HG03064 (cell line): Measurements from ENCODE around the gene EVX1.

Source experiments
- ATAC-seq: cut with Tn5 transposase; IDR thresholded peaks from one replicate; pipeline ENCODE4 v1.9.1; 2021; ENCODE audit warnings: low read depth; ENCODE audit not compliant: unreplicated experiment

EVX1 gene

DNA sequence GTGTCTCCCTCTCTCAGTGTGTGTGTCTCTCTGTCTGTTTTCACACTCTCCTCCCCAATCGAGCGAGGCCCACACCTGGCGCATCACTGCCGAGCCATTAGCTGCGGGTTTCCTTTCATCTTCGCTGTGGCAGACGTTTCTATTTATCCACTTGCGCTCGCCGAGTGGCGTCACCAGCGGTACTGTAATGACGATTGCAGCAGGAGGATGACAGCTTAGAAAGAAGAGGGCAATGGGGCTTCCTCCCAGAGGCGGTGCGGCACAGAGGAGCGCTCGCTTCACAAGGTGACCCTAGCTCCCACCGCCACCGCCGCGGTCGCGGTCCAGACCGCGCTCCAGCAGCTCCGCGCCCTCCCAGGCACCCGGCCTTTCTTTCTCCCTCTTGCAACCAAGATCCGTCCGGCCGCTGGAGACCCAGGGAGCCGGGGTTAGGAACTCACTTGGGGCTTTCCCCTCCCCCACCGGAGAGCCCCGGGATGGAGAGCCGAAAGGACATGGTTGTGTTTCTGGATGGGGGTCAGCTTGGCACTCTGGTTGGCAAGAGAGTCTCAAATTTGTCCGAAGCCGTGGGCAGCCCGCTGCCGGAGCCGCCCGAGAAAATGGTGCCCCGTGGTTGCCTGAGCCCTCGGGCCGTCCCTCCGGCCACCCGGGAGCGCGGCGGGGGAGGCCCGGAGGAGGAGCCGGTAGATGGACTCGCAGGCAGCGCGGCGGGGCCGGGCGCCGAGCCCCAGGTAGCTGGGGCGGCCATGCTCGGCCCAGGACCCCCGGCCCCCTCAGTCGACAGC lies at the start of gene EVX1:
TSS of gene EVX1 (plus strand) at position 248 of the 785 bp plus-strand sequence. CDS start at position 477, 229 bp downstream.
- no peak for ATAC-seq

DNA sequence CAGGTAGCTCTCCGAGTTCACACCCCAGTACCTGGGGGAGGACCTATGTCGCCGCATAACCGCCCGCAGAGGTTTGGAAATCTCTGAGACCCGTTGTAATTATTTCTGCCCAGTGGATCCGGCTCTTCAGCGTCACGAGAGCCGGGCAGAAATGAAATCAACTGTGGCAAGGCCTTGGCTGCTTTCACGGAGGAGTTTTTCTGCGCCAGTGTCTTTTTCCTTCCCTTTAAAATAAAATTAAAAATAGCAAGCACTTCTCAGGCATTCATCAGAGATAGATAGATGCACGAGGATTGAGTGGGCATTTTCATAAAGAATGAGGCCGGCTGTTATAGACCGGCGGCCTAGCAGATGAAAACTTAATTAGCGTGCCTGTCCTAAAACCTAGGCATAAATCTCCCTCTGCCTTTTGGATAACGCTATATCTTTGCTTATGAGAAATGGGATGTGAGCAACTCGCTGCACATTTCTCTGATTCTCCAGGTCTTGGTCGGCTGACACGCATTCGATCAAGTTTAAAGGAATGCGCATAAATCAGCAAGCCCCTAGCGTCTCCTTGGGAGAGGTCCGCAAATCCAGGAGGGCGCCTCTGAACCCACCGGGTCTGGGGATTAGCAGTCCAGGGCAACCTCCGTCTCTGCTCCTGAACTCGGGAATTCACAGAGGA lies 49.1 kb upstream of the EVX1 start:
- ATAC-seq, result no peak

DNA sequence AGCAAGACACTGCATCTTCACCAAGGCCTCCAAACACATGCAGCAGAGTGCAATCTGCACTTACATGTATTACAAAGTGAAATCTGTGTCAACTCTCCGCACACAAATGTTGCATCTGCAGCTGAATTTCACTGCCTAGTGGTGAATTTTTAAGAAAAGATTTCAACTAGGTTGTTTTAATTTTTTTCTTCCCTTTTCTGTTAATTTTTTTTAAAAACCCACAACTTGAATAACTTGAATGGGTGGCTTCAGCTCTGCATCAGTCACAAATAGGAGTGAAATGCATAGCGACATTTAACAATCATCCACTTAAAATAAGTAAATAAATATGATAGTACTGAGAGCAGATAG lies 48.6 kb upstream of the EVX1 start:
- ATAC-seq, result no peak

DNA sequence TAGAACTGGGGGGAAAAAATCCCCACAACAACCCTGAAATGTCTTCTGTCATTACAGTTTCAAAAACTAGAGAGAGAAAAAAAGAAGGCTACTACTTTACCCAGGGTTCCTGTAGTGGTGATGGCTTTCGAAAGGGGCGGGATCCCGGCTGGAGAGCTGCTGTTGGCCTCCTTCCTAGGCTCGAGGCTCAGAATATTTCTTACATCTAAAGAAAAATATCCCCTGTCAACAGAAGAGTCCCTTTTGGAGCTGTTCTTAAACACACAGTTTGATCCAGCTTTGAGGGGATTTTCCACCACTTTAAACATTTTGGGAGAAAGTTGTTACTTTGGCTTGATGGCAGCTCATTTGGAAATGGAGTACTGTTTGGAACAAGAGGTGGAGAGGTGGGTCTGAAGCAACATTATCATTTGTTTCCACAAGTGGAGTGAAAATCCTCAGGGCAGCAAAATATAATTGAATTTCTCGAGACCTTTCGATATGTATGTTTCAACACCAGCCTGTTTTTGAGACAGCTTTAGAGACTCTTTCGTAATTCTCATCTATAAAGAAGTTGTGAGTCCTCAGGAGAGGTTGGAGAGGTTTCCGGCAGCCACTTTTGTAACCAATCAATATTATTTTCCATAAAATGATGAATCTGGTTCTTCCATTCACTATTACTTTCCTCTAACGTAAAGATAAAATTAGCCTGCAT lies 47.8 kb upstream of the EVX1 start:
- ATAC-seq, result no peak

DNA sequence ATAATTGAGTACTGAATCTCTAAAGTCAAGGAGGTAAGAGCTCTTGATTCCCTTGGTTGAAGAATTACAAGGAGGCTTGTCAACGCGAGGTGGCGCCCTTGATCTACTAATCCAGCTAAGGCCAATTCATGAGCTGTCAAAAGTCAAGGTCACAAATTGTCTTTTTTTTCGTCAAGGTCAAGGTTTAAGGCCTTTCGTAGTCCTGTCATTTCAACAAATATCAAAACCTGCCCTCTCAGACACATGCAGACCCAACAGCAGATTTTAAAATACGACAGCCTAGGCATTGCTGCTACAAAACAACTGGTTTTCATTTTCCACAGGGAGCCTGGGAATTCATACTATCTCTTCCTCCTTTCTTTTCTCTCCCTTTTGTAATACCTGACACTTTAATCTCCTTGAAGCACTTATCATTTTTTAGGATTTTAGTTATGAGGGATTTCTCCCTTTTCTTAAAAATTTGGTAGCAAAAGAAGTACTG lies 46.3 kb upstream of the EVX1 start:
- ATAC-seq, result no peak

DNA sequence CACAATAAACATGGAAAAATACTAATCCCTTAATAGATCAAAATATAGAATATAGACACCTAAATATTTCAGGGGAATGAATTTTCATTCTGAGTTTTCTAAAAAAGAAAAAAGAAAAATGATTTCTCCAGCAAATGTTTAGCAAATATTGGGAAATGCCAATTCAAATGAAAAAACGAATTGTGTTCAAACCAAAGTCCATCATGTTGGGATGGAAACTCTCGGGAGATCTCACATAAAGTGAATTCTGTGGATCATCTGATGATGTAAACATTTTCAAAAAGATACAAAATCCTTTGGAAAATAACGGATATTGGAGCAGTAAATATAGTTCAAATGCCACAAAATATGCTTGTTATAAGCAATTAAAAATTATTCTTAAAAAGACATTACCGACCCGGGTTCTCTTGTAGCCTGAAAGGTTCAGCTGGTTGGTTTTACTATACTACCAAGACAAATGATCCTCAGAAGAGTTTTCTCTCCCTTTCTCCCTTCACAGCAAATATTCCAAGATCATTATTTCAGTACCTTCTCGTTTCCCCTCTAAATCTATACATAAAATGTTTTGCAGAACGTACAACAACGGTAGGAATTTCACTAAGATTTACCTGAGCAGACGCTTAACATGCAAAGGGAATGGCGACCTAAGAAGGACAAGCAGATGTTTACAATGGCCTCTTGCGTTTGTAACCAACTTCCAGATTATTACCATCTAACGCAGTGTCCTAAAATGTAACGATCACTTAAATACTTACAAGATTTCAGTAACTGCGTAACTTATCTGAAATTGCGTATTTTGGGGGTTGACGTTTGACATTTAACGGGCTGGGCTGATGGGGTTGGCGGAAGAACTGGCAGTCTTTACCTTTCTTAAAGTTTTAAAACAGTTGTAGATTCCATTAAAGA lies 45.2 kb upstream of the EVX1 start:
- no peak for ATAC-seq

DNA sequence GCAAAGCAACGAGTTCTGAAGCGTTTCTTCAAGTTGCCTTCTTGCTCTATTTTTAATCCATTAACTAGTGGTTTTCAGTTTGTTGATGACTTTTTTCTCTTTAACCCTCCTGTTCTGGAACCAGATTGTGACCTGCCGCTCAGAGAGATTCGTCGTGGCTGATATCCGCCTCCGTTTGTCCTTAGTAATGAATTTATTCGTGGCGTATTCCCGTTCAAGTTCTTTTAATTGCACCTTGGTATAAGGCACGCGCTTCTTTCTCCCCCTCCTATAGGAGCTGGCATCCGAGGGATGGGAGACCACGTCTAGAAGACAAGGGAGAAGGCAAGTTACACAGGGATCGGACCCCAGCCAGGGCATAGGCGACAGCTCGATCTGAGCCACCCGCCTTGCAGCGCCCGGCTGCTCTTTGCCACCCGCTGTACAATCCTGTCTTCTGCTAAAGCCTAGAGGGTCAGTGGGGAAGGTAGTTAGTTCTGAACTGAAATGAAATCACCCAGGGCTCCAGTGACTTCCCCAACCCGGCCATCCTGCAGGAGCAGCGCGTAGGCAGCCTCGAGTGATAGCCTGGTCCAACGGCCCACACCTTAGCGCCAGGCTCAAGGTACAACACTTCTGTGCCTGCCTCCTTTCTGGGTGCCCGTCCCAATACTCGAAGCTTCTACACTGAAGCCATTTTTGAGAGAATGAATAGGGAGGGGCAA lies 44.3 kb upstream of the EVX1 start:
- no peak for ATAC-seq

DNA sequence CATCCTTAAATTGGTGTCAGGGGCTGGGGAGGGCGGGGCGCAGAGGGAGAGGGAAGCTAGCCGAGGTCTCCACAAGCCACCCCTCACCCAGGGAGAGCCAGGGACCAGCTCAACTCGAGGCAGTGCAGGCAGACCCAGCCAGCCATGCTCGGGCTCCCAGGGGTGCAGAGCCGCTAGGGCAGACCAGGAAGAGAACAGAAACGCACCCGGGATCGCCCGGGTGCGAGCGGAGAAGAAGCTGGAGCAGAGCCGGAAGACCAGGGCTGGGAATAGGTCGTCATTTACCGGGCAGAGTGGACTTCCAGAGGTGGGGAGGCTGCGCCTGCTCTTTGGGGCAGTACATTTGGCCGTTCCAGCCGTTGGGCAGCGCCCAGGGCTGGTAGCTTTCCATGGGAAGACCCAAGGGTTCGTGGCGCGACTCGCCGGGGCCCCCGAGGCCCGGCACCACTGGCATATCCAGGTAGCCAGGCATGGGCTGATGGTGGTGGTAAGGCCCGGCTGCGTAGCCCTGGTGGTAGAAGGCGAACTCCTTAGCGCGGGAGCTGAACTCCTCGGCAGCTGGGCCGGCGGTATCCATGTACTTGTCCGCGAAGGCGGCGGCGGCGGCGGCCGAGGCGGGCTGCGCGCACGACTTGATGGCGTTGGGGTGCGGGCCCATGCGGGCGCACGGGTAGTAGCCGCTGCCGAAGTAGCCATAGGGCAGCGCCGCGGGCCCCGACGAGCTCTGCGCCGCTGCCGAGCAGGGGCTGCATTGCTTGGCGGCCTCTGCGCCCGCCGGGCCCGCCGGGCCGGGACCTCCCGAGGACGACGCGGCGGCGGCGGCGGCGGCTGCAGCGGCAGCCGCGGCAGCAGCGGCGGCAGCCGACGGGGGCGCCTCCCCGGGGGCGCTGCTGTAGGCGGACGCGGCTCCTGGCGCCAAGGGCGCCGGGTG lies 43.5 kb upstream of the EVX1 start:
- ATAC-seq, result no peak

DNA sequence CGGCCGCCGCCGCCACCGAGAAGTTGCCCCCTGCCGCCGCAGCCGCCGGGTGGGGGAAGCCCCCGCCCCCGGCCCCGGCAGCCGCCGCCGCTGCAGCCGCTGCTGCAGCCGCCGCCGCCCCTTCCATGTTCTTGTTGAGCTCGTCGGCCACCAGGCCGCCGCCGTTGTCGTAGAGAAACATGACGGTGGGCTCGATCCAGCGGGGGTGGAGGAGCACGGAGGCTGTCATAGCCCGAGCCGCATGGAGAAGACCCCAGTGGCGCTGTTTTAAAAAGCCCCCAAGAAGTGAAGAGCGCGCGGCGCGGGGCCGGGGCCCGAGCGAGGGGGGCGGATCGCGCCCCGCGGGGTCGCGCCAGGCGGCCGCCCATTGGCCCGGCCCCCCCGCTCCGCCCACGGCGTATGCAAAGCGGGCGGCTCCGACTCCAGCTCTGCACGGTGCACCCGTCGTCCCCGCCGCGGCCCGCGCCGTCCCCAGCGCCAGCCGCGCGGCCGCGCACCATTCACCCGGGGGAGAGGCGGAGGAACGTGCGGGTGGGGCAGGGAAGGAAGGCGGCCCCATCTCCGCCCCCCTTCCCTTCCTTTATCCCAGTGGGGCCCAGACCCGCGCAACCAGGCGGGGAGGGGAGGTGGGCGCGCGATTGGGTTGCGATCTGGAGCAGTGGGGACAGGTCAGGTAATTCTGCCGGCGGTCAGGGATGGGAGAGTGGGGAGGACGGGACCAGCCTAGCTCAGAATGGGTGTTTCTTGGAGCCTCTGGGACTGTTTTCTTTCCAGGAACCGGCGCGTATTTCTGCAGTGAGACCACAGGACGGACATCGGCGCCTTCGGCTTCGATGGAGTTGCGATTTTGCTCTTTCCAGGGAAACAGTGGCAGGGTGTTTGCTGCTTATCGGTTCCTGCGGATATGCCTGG lies 42.5 kb upstream of the EVX1 start, which contains the start of gene HOXA13:
TSS of gene HOXA13 (minus strand) at position 243 of the 912 bp plus-strand sequence. CDS start at position 229, 14 bp downstream.
- ATAC-seq, result no peak

DNA sequence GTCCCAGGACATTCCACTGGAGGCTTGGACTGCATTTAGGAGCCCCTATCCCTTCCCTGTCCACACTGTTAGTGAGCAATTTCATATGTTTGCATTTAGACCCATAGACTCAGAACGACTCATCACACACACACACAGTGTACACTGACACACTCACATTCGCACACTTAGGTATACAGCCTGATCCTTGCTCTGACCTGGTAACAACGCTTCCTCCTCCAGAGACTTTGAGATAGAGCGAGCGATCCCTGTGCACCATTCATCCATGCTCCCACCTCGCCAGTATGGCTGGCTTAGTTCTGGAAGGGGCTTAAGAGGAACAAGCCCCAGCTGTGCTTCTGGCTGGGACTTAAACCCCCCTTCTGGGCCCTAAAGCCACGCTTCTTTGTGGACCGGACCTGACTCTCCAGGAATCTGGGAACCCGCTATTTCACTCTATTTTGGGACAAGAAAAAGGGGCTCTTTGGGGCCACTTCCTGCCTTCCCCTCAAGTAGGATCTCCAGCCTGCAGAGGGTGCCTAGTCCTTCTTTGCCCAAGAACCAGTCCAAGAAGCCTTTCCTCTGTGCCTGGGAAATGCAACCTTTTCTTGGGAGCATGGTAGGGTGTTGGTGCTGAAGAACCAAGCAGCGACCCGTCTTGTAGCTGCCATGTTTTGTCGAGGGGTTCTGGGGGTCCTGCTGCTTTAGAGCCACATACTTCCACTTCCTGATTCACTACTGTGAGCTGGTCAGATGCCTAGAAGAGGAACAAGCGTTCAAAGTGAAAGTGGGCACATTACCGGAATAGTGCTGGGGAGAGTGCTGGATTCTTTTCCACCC lies 41.6 kb upstream of the EVX1 start:
- ATAC-seq, result no peak

DNA sequence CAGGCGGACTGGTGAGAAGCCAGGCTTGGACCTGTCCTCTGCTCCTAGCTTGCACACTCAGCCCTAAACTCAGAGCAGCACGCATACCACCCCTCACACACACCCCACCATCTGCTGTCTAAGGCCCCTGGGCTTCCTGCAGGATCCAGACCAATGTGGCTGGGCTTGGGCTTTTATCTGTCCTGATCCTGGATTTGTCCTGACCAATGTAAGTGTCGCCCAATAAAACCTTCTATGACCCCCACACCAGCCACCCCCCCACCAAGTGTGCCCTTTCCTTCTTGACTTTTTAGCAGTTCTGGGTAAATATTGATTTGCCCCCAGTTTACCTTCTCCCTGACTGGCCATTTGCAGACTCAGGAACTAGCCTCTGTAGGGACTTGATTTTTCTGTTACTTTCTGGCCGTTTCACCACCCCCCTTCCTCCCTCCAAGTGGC lies 41.0 kb upstream of the EVX1 start:
- ATAC-seq, result no peak

DNA sequence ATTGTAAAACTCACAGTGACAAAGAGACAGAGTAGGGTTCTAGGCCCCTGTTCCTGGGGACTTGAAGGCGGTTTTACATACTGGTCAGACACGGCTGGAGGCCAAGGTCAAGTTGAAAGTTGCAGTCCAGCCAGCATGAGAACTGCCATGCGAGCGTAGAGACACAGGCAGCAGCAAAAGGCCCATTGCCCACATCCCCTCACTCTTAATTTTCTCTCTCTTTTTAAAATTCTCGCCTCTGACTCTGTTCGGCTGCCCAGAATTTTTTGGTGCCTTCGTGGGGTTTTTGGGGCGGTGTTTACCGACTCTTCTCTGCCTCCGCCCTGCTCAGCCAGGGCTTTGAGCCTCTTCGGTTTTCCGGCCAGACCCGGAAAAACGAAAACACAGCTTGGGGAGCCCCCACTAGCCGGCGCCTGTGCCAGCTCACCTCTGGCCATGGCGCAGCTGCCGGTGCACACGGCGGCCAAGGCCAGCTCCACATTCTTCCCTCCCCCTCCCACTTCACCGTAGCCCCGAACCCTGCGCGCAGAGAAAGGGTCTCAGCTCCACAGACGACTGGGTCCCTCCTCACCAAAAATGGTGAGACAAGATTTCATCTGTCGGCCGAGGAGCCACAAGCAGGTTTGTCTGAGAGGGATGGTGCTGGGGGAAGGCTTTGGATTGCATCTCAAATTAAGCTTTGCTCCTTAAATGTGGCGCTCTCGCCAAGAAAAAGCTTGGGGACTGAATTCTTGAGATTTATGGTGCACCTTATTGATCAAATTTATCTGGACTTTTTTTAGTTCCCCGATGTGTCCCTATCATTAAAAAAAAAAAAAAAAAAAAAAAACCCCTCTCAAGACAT lies 40.4 kb upstream of the EVX1 start:
- ATAC-seq, result no peak

DNA sequence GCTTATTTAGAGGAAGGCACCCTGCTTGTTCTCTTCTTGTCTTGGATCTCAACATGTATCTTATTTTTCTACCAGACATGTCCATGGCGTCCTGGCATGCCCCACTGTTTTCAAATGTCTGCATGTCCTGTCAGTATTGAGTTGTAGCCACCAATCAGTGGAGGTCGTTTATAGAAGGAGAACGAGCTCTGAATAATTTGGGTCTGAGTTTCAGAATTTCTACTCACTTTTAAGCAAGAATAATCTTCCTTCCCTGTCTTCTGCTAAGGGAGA lies 39.8 kb upstream of the EVX1 start:
- ATAC-seq, result no peak

DNA sequence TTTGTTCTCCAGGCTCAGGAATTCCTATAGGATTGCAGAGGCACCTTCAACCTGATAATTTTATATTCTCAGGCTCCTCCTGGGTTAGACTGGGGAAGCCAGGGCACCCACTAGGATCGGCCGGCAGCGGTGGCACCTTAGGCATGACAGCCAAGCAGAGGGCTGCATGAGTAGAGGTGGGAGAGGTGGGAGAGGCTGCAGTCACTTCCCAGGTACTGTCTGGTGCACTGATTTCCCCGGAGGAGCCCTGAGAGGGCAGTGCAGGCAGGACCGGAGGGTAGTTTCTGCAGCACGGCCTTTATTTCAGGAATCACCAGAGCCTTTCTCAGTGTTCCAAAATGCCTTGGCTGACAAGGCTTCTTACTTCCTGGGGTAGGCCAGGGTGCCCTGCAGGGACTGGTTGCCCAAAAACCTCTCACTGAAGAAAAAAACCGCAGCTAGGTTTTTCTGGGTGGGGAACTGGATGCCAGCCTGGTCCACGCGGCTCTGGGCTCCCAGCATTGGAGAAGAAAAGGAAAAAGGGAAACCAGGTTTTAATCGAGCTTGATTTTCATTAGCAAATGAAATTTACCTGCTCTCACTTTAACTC lies 39.1 kb upstream of the EVX1 start:
- no peak for ATAC-seq

DNA sequence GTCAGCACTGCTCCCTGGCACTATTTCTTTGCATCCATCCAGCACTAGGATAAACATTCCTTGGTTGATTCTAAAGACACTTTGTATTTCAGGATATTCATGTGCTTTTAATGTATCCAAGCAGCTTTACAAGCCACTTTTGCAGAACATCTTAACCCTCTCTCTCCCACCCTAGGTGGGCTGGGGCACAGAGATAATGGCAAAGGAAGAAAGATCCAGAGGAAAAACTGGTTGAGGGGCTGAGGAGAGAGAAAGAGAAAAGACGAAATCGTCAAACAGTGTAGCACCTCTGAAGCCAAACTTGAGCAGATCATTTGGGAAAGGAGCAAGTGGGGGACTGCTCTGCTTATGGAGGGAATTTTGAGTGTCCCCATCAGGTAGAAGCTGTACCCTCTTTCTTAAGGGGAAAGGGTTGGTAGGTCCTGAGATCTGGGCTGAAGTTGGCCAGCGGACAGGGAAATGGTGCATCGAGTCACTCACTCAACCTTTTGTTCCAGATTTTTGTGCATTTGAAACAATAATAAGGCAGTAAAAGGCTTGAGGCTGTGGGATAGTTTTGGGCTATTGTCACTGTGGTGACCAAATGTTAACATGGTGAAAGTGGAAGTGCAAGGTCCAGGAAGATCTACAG lies 38.5 kb upstream of the EVX1 start:
- ATAC-seq, result no peak
